Left forelimb (tissue), 1 donor: ENCODE data around the gene UBXN6.

Source experiments
- DNase-seq: peaks from one replicate; pipeline ENCODE4 v3.0.0-alpha.2; 2018; ENCODE audit warnings: low spot score

Gene UBXN6, protein sequence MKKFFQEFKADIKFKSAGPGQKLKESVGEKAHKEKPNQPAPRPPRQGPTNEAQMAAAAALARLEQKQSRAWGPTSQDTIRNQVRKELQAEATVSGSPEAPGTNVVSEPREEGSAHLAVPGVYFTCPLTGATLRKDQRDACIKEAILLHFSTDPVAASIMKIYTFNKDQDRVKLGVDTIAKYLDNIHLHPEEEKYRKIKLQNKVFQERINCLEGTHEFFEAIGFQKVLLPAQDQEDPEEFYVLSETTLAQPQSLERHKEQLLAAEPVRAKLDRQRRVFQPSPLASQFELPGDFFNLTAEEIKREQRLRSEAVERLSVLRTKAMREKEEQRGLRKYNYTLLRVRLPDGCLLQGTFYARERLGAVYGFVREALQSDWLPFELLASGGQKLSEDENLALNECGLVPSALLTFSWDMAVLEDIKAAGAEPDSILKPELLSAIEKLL

DNA sequence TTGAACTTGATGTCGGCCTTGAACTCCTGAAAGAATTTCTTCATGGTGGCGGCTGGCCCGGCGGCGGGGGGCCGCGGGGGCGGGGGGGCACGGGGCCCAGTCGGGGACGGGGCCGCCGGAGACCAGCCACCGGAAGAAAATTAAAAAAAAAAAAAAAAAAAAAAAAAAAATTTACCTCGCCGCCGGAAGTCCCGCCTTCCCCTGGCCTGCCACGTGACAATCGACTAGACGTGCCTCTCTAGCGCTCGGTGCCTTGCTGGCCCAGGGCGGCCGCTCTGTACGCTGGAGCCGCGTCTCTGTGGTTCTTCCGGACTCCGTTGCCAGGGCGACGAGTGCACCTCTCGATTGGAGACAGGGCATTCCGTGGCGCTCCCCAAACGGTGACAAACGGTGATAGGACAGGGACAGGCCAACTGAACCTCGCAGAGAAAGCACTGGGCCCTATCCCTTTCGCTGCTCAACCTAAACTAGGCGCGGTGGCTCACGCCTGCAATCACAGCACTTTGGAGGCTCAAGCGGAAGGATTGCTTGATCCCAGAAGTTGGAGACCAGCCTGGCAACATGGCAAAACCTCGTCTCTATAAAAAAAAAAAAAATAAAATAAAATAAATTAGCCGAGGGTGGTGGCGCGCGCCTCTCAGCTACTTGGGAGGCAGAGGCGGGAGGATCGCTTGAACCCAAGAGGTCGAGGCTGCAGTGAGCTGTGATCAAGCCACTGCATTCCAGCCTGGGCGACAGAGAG, at the start of gene UBXN6:
Gene UBXN6 (minus strand): TSS at position 141 of the 742 bp plus-strand sequence. CDS start 97 bp downstream, at position 44.
- DNase-seq, result peak; percentile 97

DNA sequence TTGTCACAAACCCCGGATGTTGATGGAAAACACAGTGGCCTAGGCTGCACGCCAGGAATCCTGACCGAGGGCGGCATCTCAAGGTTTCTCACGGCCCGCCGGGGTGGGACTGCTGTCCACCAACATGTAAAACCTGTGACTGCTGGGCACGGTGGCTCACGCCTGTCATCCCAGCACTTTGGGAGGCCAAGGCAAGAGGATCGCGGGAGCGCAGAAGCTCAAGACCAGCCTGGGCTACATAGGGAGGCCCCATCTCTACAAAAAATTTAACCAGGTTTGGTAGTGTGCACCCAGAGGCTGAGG, 49.5 kb upstream of the UBXN6 start:
- DNase-seq, result no peak

DNA sequence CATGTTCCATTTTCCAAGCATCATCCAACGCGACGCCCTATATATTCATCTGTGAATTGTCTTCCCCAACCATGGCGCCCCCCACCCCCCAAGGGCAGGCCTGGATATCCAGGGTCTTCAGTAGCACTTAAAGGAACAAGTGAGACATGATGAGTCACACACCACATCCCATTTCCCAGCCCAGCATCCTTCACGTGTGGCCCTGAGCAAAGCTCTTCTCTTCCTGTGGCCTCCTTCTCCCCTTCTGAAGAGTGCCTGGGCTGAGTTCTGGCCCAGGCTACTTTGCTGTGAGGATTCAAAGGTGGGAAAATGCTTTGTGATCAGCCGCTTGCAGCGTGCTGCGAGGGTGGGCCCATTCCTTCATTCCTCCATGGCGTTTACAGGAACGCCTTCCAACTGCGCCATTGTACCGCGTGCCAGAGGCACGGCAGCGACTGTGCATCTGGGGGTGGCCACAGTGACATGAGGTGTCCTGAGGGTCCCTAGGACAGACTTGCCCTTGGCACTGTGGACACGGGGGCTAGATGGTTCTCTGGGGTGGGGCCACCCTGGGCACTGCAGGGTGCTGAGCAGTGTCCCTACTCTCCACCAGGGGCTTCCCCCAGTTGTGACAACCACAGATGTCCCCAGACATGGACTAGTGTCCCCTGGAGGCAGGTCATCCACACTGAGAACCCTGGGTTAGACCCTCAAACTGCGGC, 49.0 kb upstream of the UBXN6 start:
- DNase-seq, result no peak

DNA sequence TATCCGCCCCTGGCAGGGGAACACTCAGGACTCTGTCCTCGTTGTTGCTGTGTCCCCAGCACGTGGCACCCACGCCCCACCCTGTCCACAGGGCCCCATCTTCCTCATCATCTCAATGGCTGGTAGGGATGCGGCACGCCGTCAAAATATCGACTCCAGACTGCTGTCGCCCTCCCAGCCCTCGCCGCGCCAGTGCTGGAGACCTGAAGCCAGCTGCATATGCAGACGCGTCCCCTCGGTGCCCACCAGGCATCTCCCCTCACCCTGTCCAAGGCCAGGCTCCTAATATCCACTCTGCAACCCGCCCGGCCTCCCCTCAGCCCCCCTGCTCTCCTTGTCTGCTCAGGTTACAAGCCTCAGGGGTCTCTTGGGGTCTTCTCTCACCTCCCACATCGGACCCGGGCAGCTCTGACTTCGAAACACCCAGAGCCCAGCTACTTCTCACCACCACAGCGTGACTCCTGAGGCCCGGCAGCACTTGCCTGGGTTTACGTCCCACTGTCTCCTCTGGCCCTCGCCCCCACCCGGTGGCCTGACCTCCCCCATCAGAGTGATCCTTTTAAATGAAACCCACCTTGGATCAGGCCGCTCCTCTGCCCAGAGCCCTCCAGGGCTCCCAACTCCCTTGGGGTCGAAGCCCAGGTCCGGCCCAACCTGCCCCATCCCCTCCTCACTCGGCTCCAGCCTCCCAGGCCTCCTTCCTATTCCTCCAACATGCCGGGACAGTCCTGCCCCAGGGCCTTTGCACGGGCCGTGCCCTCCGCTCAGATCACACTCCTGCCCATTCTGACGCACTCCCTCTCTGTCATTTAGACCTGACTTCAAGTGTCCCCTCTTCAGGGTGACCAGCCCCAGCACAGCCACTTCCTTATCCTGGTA, 48.2 kb upstream of the UBXN6 start:
- no peak for DNase-seq

DNA sequence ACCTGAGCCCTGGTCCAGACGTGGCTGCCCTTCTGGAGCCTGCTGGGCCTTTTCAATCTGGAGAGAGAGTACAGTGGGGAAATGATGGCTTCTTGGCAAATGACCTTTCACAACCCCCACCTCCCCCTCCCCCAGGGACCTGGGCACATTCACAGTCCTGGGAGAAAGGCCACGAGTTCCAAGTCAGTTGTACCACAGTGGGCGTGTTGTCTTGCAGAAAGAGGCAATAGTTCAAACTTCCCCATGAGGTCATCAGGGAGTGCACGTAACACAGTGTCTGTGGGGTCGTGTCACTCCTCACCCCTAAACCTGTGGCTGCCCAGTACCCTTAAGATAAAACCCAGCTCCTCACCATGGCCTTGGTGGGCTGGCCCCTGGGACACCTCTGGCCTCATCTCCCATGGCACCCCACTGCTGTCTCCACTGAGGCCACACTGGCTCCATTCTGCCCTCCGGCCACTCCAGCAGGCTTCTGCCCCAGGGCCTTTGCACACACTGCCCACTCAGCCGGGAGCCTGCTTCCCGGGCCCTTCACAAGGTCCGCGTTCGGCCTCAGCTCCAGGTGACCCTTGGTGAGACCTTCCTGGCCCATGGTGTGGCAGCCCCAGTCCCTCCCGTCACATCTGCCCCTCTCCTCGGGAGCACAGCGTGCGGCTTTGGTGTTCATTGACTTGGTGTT, 47.4 kb upstream of the UBXN6 start:
- DNase-seq, result no peak

DNA sequence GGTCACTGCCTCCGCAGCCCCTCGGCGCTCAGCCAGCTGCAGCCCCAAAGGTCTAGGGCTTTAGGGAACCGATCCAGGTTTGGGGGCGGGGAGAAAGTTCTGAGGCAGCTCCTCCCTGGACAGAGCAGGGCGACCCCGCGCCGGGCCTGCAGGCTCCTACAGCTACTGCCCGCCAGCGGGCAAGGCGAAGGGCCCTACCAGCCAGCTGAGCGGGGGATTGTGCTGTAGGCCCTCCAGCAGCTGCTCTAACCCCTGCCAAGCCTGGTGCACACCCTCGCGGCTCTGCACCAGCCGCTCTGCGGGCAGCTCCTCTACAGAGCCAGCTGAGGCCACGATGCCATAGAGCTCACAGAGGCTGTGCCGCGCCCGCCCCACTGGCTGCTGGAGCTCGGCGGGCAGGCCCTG, 46.7 kb upstream of the UBXN6 start:
- no peak for DNase-seq

DNA sequence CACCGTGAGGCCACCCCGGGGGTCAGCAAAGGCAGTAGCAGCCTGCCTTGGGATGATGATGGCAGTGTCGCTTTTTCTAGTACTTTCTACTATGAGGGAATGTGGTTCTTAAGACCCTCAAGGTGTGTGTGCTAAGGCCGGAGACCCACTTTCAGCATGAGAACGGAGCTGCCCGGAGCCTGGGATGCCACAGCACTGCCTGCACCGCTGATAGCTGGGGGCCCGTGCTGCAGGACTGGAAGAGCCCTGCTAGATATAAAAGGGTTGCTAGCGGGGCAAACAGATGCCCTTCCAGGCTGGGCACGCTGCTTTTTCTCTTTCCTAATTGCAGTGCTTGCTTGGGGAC, 46.2 kb upstream of the UBXN6 start:
- no peak for DNase-seq

DNA sequence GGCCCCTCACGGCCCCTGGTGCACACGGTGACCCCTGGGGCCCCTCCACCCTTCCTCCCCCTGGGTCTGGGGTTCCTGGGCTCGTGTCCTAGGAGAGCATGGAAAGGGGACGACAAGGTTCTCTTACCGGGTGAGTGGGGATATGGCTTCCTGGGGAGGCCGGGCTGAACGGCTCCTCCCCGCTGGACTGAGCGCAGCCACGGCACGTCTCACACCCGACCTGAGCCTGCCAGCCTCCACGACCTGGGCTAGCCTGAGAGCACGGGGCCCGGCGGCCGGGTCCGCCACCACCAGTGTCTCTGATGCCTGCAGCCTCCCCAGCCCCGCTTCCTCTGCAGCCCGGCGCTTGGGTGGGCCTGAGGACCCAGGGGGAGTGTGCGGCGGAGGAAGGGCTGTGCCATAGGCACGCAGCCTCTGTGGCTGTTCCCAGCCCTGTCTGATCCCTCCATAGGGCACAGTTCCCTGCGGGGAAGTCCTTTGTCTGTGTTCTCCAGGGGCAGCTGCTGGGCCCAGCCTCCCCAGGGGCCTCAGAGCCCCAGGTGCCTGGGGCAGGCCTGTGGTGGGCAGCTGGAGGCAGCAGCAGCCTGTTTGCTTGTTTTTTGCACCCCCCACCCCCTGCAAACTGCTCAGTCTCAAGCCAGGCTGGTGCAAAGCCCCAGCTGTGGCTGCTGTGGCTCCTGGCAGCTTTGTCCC, 45.7 kb upstream of the UBXN6 start:
- peak; percentile 58 for DNase-seq

DNA sequence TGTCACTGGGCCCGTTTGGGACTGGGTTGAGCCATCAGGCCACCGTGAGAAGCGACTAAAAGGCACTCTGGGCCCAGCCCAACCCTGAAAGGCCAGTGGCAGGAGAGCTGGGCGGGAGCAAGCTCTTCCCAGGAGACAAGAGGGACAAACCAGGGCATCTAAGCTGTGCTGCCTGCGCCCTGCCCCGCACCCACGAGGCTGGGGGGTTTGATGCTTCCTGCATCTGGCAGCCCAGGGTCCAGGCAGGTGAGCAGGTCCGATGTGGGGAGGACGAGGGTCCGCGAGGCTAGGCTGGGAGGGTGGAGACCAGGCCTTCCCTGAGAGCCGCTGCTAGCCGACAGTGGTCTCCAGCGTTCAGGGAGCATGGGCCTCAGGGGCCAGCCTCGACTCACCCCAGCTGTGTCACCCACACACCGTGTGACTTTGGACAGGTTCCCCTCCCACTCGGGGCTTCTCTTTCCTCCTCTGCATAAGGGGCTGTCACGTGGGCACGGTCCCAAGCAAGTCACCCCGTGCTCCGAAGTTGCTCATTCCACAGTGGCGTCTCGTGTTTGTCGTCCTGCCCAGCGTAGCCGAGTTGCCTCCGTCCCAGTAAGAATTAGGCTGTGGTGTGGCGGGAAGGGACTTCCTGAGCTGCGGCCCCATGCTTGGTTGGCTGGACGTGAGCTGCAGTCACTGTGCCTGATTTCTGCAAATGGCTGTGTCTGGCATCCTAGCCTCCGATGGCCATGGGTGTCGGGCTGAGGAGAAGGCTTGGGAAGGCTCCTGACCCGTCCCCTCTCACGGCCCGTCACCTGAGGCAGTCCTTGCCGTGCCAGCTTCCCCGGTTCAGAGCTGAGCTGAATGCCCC, 44.9 kb upstream of the UBXN6 start:
- peak; percentile 47 for DNase-seq

DNA sequence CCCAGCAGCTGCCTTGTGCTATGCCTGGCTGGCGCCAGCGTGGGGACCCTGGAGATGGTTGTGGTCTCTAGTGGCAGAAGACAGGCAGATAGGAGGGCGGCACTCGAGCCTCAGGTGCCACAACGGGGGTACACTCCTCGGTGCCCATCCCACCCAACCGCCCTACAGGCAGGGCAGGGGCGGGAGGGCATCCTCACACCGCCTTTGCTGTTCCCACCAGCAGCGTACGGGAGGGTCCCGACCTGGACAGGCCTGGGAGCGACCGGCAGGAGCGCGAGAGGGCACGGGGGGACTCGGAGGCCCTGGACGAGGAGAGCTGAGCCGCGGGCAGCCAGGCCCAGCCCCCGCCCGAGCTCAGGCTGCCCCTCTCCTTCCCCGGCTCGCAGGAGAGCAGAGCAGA, 44.1 kb upstream of the UBXN6 start:
- DNase-seq, result no peak

DNA sequence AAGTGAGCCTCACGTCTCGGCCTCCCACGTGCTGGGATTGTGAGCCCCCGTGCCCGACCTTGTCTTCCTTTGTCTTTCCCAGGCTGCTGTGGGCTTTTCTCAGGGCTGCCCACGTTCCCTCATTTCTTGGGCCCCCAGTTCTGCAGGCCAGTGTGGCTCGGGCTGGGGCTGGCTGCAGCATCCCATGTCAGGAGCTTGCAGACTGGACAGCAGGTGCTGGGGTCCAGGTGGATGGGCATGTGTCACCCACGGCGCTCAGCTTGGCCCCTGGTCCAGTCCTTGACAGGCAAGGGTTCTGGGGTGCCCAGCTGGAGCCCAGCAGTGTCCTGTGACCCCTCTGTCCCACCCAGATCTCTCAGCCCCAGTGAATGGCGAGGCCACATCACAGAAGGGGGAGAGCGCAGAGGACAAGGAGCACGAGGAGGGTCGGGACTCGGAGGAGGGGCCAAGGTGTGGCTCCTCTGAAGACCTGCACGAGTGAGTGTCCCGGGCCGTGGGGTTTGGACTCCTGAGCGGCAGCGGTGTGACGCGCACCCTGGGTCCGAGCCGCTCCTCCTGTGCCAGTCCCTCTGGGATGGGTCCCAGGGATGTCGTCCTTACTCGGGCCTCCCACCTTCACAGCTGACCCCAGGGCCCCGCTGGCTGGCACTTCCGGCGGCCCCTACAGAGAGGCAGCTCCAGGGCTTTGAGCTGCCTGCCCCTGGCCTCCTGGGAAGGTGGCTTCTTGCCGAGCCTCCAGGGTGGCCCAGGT, 43.4 kb upstream of the UBXN6 start:
- DNase-seq, result peak; percentile 52

DNA sequence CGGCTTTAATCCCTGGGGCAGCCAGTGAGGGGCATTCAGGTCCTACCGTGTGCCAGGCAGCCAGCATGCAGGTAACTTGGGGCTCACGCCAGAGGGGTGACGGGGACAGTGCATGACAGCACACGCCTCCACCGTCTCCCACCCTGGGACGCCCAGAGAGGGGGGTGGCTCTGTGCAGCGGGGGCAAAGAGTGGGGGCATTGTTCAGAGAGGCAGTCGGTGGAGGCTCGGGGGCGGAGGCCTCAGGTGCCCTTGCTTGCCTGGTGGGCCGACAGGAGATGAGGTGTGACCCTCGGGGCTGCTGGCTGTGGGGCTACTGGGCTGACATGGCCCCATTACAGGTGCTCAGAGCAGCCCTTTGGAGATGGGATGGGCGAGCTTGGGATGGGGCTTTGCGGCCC, 42.3 kb upstream of the UBXN6 start:
- peak; percentile 53 for DNase-seq

DNA sequence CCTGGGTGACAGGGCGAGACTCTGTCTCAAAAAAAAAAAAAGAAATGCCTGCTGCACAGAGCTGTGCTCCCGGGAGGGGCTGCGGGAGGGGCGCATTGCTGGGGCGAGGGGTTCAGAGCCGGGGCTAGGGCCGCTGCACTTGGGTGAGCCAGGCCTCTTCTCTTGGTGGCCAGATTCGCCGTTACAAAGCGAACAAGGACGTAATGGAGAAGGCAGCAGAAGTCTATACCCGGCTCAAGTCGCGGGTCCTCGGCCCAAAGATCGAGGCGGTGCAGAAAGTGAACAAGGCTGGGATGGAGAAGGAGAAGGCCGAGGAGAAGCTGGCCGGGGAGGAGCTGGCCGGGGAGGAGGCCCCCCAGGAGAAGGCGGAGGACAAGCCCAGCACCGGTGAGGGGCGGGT, 41.7 kb upstream of the UBXN6 start:
- DNase-seq, result peak; percentile 37

DNA sequence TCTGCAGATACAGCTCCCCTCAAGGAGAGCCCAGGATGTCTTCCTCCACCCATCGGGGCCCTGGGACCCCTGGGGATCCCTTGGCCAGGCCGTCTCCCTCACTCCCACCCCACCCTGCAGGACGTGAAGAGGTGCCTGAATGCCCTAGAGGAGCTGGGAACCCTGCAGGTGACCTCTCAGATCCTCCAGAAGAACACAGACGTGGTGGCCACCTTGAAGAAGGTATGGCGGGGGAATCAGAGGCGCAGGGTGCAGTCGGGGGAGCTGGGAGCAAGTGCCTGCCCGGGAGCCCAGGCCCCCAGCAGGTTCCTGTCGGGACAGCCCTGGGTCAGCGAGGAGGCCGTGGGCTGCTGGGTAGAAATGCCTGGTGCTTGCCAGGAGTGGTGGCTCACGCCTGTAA, 41.1 kb upstream of the UBXN6 start:
- peak; percentile 55 for DNase-seq

DNA sequence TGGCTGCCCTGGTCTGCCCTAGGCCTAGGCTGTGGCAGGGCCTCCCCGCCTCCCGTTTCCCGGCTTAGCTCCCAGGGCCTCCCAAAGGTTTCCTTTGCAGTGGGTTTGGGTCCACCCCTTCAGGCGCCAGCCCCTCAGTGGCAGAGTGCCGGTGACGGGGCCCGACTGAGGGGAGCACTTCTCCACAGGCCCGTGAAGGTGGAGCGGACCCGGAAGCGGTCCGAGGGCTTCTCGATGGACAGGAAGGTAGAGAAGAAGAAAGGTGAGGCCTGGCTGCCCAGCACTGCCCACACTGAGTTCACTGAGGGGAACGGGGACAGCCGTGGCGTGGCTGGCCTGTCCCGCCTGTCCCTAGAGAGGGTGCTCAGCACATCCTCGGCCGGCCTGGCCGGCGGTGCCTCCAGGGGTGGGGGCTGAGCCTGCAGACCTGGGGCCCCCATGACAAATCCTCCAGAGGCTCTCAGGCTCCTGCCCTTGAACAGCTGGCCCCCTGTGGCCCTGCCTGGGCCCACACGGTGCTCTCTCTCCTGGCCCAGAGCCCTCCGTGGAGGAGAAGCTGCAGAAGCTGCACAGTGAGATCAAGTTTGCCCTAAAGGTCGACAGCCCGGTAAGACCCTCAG, 40.3 kb upstream of the UBXN6 start:
- DNase-seq, result peak; percentile 44

DNA sequence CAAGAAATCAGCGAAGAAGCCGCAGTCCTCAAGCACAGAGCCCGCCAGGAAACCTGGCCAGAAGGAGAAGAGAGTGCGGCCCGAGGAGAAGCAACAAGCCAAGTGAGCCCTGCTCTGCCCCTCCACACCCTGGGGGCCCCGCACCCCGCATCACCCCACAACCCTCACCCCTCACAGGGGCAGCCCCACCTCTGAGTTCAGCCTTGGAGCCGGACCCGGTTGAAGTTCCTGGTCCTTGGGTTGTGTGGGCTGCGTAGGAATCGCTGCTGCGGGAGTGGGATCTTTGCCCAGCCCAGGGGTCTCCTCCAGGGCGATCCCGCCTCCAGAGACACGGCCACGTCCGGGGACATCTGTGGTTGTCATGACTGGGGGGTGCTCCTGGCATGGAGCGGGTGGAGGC, 38.7 kb upstream of the UBXN6 start:
- DNase-seq, result peak; percentile 53

DNA sequence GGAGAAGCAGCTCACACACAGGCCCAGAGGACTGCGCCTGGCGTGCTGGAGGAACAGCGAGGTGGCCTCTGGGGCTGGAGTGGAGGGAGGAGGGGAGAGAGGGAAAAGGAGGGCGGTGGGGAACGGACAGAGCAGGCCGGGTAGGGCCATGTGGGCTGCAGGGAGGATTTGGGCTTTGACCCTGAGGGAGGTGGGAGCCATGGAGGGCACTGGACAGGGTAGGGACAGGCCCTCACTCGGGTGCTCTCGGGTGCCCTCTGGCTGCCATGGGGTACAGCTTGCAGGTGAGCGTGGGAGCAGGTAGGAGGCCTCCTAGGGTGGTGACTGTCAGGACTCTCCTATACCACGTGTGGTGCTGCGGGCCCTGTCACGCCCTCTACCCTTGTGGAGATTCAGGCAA, 37.9 kb upstream of the UBXN6 start:
- DNase-seq, result peak; percentile 48

DNA sequence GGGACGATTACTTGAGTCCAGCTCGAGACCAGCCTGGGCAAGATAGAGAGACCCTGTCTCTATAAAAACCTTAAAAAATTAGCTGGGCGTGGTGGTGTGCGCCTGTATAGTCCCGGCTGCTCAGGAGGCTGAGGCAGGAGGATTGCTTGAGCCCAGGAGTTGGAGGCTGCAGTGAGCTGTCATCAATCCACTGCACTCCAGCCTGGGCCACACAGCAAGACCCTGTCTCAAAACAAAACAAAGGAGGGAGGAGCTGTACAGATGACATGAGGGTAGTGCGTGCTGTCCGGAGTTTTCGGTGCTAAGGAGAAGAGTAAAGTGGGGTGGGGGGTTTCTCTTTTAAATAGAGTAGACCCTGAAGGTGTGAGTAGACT, 37.1 kb upstream of the UBXN6 start:
- DNase-seq, result no peak
